H1 (cell line): Measurements from ENCODE around the gene NEUROG1.

Experiments
- CBX5 ChIP-seq: fragments of 300-800, 300-1000 bp; sonication (generic); IDR thresholded peaks from 2 replicates; pipeline ENCODE4 v1.7.1; 2016; ENCODE audit warnings: antibody characterized with exemption, low read length, low read depth
- CTCF ChIP-seq, 3 experiments: IDR thresholded peaks; 1 replicate in 2 of 3; 2 replicates in 1 of 3; pipeline versions ENCODE4 v1.5.1 to v1.6.1; 2011; ENCODE audit warnings: low read length in 3 of 3, mild to moderate bottlenecking in 3 of 3, inconsistent platforms in 2 of 3, low read depth in 1 of 3, moderate library complexity in 1 of 3; ENCODE audit not compliant: insufficient read depth in 1 of 3; ENCODE audit errors: control extremely low read depth in 1 of 3
- EP300 ChIP-seq, 2 experiments: IDR thresholded peaks; 1 replicate in 1 of 2; 2 replicates in 1 of 2; pipeline ENCODE4 v1.6.1; 2011 to 2012; ENCODE audit warnings: low read depth in 2 of 2, low read length in 2 of 2, mild to moderate bottlenecking in 2 of 2, borderline replicate concordance in 1 of 2, inconsistent platforms in 1 of 2, moderate library complexity in 1 of 2
- EZH2 ChIP-seq: fragments of 200-600 bp; sonication (generic); IDR thresholded peaks from 2 replicates; pipeline ENCODE4 v1.7.1; 2012; ENCODE audit warnings: low read depth, mild to moderate bottlenecking, moderate library complexity, low read length, inconsistent platforms; ENCODE audit not compliant: severe bottlenecking
- JUND ChIP-seq: IDR thresholded peaks from 2 replicates; pipeline ENCODE4 v1.6.1; 2011; ENCODE audit warnings: mild to moderate bottlenecking, improper control_type of control experiment, low read length
- MAX ChIP-seq: IDR thresholded peaks from 2 replicates; pipeline ENCODE4 v1.6.1; 2012; ENCODE audit warnings: inconsistent platforms
- RAD21 ChIP-seq, 2 experiments: IDR thresholded peaks in 1 of 2; conservative IDR thresholded peaks in 1 of 2; 2 replicates each; pipeline ENCODE4 v1.6.1; 2011; ENCODE audit warnings: low read depth in 2 of 2, low read length in 2 of 2, improper control_type of control experiment in 1 of 2, inconsistent platforms in 1 of 2, mild to moderate bottlenecking in 1 of 2, moderate library complexity in 1 of 2
- TCF12 ChIP-seq: IDR thresholded peaks from 2 replicates; pipeline ENCODE4 v1.6.1; 2011; ENCODE audit warnings: low read depth, mild to moderate bottlenecking, low read length
- TEAD4 ChIP-seq: IDR thresholded peaks from 2 replicates; pipeline ENCODE4 v1.6.1; 2012; ENCODE audit warnings: low read depth, low read length, inconsistent platforms, mixed read lengths

GRCh38 chr5:135570453-135570764 lies 34.6 kb upstream of the NEUROG1 start:
- TF ChIP-seq JUND, result no peak
- TF ChIP-seq CTCF (IDR thresholded peaks at IDR 0.05; ENCODE audit: control extremely low read depth in 1 of 3, insufficient read depth in 1 of 3, low read depth in 1 of 3, low read length in 3 of 3), result no peak
- no peak for TF ChIP-seq EP300 (IDR thresholded peaks at IDR 0.05; ENCODE audit: borderline replicate concordance in 1 of 2, low read depth in 2 of 2, low read length in 2 of 2)
- TF ChIP-seq EZH2, result no peak
- no peak for TF ChIP-seq MAX
- no peak for TF ChIP-seq TEAD4
- no peak for TF ChIP-seq CBX5
- no peak for TF ChIP-seq TCF12
- no peak for TF ChIP-seq RAD21 (IDR thresholded peaks at IDR 0.05 in 1 of 2, conservative IDR thresholded peaks at IDR 0.05 in 1 of 2; ENCODE audit: low read depth in 2 of 2, low read length in 2 of 2)
